GM18498 (cell line): ENCODE data around the gene KLF12.

Experiments used
- ATAC-seq: cut with Tn5 transposase; IDR thresholded peaks from one replicate; pipeline ENCODE4 v1.9.1; 2021; ENCODE audit warnings: mild to moderate bottlenecking, moderate library complexity; ENCODE audit not compliant: unreplicated experiment

KLF12 gene

DNA sequence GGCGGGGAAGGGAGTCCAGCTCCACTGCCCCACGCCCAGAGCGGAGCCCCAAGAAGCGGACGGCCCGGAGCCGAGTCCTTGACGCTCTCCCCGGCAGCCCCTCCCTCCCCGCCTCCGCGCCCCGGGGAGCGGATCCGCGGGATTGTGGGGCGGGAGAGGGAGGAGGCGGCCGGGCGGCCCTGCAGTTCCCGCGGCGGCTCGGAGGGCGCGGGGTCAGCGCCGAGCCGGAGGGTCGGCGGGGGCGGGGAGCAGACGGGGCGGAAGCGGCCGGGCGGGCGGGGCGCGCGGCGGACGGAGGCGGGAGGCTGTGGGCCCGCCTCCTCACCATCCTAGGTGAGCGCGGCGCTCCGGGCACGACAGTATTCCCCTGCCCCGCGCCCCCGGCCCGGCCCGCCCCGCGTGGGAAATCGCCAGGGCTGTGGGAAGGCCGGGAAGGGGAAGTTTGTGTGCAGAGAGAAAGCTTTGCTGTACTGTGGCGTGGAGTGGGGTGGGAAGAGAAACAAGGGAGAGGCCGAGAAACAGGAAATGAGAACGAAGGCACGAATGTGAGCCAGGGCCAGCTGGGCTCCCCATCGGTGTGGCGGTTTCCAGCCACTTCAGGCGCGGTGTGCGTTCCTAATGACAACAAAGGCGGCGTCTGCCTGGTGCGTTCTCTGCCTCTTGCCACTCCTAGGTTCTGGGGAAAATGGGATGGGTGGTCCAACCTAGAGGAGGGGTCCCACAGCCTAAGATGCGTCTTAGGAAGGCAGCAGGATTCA is 1.3 kb upstream of the KLF12 start:
- ATAC-seq: peak; percentile 56

DNA sequence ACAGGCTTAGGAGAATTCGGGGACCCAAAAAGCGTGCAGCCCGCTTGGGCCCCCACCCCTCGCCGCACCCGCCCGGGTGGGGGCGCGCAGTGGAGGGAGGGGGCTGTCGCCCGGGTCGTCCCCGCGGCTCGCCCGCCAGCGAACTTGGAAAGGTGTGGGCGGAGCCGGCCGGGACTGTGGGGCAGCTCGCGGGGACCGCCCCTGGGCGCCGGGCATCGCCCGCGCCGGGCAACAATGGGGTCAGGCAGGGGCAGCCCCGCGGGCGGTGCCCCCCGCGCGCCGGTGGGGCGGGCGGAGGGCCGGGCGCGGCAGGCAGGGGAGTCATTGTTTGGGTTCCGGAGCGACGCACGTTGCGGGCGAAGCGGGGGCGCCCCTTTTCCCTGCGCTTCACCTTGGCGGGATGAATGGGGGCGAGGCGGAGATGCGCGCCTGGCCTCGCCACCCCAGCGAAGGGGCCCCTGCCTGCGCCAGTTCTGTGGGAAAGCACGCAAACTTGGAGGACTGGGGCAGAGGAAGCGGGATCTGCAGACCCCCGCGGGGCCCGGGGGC is 647 bp upstream of the KLF12 start:
- peak; percentile 40 for ATAC-seq

DNA sequence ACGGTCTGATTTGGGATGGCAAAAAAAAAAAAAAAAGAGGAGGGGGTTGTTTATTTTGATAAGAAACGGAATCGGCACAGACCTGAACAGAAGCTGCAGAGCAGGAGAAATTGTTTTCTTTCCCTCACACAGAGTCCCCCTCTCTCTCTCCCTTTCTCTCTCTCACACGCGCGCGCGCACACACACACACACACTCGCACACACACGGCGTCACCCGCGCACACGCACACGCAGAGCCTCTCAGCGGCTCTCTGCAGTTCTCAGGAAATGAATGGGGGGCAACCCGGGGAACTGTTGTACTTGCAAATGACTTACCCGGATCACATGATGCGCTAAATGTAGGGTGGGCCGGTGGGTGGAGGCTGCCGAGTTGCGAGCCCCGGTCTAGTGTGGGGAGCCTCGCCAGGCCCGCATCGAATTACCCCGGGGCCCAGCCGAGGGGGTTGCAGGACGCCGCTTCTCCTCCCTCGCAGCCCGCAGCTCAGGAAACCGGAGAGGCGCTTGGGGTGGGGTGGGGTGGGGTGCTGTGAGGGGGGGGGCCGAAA is 475 bp downstream of the KLF12 start:
- peak; percentile 44 for ATAC-seq

DNA sequence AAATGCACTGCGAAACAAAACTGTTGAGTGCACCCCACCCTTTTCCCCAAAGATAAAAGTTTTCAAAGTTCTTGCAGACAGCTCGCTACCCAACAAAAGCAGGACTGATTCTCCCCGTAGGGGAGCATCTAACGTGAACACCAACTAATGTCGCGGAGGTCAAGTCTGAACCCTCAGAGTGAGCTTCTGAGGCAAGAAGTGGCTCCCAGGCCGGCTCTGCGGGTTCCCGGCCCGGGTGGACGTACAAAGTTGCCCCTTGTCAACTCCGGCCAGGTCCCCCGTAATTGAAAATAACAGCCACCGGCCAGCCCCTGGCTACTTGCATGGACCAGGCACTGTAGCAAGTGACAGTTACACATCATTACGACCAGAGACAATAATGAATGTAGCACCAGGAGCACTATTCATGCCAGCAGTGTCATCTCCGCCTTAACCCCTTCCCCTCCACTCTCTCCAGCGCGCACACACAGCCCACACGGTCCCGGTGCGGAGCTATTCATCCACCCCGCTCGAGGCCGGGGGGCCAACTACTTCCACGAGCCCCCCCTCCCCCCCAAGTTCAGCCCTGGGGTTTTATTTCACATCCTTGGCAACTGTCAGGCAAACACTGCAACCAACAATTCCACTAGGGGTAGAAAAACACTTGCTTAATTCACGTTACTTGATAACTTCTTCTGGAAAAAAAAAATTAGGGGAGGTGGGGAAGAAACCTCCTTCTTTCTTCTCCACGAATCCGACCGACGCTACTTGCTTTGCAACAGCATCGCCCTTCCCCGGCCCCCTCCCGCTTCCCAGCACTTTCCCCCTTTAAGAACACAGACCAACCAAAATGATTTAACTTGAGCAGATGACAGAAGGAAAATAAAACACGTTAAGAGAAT is 1.2 kb downstream of the KLF12 start:
- ATAC-seq: no peak

DNA sequence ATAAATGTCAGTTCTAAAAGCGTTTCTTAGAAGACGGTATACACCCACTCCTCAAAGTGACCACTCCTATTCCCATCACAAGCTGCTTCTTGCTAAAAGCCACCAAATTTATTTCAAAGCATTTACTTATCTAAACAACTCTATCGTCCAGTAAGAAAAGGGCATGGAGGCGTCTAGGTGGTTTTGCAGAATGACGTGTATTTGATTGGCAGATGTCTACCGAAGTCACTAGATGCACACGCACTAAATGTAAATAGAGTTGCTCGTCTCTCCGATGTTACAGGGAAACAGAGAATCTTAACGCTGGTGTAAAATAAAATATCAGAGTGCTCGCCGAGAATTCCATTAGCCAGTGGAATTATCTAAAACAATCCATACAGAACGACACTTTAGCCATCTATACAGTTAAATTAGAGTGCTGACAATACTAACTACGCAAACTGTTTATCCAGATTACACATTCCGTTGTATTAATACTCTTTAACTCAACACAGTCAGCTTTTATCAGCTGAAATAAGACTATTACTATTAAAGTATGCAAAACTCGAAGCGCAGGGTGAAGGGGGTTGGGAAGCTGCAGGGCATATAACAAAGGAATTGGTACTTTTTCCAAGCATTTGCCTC is 1.9 kb downstream of the KLF12 start:
- no peak for ATAC-seq

DNA sequence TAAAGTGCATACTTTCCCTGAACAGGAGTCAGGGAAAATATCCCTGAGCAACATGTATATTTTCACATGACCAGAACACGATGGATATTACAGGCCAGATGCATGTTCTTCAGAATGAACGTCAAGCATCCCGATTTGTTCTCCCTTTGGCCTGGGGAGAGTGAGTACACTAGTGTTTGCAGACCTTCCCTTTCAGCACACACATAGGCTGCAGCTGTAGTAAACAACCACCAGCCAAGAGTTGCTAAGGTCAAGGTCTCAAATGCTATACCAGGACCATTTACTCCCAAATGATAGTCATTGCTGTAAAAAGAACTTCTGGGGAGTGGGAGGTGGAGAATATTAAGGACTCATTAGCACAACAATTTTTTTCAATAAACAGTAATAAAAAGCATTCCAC is 3.0 kb downstream of the KLF12 start:
- no peak for ATAC-seq

DNA sequence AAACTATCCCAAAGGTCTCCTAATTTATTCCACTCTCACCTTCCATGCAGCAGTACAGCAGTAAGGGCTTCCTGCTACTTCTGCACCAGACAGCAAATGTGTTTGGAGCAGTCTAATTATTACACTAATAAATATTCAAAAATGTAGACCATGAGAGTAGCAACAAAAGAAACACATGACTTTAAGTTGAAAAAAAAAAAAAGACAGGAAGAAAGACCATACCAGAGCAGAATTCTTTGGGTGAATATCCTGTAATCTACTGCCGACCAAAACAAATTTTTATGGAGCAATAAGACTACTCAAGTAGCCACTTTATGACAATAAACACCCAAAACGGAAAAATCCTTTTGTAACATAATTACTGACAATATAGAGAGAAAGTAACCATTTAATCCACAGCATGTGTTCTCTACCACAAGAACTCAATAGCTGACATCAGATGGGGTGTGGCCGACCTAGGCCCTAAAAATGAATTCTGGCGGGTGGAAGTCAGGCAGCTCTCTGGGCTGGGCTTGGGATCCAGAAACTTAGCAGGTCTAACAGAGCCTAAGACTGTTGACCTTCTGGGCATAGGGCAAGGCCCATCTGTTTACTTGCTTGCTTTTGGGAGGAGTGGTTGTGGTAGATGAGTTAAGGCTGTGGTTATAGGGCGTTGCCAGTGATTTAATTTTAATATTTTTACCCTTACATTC is 4.6 kb downstream of the KLF12 start:
- no peak for ATAC-seq

DNA sequence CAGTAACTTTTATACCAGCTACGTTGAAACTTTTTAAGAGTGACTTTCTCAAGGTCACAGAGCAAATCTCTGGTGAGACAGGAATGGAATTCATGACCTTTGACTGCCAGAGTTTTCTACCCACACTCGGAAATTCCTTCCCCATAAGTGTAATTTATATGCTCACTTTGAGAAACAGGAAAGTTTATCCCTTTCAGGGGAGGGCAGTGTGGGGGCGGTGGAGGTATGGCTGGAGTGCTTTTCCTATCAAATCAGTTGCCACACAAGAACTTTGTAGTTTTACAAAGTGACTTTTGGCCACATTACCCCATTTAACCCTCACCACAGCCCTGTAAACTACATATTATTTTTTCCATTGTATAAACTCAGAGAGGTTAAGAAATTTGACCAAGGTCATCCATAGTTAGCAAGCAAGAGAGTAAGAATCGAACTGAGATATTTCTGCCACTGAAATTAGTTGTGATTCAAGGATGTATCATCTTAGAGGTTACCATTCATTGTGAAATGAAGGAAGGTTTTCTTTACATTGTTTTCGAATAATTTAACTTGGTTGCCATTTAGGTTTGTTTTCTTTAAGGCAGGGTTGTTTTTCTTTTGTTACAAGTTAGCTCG is 5.9 kb downstream of the KLF12 start:
- ATAC-seq: no peak

DNA sequence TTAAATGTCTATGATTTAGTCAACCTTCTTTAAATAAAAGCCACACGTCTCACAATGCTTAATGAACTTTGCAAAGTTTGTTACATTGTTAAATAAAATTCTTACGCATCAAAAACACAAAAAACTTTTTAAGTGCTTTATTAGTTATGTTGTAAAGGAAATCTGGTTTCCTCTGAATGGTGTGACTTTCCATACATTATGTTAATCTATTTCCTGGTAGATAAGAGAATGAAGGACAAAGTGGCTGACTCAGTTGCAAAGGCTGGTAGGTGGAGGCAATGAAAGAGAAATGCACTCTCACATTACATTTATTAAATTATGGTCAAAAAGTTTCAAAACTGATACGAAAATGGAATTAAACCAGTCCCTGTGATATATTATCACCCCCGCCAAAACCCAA is 15.9 kb downstream of the KLF12 start:
- ATAC-seq: no peak

DNA sequence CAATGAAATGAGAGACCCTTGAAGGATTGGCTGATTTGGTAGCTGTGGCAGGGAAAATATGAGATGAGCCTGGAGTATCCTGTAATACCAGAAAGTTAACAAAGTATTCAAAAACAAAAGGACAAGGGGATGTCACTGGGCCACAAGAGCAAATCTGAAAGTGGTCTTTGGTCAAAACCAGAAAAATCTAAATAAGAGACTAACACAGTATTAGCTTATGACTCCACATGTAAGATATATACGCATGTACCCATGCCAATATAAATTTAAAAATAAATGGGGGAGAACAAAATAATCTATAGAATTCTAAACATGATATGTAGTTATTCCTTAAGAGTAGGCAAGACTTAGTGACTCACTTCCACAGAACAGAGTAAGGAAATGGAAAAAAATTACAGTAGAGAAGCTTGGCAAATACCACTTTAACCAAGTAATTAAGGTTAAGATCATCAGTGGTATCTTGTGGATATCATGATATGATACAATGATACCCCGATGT is 16.9 kb downstream of the KLF12 start:
- no peak for ATAC-seq

DNA sequence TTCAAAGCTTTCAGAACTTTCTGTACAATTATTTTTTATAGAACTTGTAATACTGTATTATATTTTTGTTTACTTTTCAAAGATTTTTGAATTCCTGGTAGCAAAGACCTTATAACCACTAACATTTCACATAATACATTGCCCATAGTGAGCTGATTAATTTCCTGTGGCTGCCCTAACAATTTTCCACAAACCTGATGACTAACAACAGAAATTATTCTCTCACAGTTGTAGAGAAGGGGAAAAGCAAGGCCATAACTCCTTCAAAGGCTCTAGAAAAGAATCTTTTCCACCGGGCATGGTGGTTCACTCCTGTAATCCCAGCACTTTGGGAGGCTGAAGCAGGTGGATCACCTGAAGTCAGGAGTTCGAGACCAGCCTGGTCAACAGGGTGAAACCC is 19.1 kb downstream of the KLF12 start:
- ATAC-seq: no peak

DNA sequence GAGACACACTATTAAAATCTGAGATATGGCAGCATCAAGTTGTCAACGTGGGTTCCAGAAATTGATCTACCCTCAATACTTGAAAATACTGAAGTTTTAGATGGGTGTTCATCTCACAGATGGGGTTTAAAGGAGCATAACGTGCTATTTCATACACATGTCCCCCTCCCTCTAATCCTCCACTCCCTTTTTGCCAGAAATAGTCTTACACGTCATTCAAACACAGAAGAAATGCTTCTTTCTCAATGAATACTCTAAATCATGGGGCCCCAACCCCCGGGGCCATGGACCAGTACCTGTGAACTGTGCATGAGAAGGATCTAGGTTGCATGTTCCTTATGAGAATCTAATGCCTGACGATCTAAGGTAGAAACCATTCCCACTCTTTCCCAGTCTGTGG is 19.6 kb downstream of the KLF12 start:
- ATAC-seq: no peak

DNA sequence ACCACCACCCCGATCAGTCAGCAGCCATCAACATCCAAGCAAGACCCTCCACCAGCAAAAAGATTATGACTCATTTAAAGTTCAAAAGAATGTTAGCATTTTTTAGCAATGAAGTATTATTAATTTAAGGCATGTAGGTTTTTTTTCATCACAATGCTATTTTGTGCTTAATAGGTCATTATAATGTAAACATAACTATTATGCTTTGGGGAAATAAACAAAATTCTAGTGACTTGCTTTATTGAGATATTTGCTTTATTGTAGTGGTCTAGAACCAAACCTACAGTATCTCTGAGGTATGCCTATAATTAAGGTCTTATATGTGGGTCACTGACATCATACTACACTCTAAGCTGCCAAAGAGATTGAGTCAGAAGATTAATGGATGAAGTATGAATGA is 20.0 kb downstream of the KLF12 start:
- ATAC-seq: no peak

DNA sequence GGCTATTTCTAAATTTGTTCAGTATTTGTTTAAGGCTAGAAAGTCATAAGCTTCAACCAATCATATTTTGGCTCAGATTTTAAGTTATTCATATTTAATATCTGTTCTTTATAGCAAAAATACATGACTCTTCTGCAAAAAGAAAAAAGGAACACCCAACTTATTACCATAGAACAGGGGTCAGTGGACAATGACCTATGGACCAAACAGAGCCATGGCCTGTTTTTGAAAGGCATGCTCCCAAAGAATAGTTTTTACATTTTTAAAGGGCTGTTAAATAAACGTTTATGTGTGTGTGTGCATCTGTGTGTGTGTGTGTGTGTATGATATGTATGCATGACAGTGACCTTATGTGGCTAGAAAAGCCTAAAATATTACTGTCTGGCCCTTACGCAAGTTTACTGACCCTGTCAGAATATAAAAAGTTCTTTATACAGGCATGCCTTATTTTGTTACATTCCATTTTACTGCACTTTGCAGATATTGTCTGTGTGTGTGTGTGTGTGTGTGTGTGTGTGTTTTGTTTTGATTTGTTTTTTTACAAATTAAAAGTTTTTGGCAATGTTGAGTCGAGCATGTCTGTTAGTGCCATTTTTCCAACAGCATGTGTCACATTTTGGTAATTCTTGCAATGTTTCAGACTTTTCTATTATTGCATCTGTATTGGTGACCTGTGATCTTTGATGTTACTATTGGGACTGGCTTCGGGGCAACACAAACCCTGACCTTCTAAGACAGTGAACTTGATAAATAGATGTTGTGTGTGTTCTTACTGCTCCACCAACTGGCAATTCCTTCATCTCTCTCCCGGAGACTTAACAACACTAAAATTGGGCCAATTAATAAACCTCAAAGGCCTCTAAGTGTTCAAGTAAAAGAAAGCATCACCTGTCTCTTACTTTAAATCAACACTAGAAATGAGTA is 22.0 kb downstream of the KLF12 start:
- no peak for ATAC-seq

DNA sequence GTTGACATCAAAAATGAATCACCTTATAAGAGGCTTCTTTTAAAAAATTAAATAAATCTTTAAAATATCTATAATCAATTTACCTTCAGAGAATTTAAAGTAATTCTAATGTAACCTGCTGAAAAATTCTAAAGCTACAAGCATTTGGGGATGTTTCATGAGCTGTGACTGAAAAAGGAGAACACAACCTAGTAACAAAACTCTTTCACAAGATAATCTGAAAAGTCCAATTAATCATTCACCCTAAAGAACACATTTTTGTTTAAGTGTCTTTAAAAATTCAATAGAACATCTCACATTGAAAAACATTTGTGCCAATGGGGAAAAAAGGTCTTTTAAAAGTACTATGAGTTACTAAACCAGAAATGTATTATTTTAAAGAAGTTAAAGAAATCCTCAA is 22.8 kb downstream of the KLF12 start:
- ATAC-seq: no peak

DNA sequence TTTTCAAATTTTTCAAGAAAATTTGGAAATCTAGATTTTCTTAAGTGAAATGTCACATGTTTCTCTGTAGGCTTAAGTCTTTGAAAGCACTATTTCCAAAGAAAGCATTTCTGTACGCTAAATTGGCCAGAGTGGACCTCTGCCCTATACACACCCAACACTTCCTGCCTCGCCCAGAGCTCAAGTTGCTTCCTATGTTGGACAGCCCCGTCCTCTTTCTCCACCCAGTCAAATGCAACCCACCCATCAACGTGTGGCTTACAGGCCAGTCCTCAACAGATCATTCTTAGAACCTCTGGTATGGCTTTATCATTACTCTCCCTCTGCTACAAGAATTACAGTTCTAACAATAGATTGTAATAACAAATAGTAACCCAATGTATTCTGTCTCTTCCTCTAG is 24.2 kb downstream of the KLF12 start:
- ATAC-seq: no peak

DNA sequence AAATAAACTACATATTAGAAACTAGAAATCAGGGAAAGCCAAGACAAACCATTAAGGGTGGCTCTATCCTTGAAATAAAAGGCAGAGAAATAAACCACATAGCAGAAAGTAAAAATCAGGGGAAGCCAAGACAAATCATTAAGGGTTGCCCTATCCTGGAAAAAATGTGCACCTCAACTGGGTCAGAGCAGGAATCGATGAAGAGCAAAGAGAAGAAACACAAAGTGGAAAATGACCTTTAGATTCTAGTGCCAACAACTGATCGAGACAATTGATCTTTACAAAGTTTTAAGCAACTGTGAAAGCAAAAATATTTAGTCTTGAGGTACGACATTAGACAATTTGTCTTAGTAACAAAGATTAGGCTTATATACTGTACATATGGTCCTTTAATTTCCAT is 26.6 kb downstream of the KLF12 start:
- ATAC-seq: no peak

DNA sequence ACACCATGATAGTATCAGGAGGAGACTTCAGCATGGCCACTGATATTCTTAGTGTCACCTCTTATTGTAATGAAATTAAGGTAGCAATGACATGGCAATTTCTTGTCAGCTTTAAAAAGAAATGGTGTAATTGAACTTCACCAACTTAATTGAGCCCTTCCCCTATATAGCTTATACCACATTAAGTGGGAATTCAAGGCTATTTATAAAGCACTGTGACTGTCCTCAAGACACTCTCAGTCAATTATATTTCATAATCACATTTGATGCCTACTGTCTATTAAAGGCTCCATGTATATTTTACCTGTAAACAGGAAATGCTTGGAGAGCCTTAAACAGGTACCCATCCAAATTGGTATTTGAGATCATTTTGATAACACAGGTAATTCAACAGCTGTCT is 28.3 kb downstream of the KLF12 start:
- no peak for ATAC-seq

DNA sequence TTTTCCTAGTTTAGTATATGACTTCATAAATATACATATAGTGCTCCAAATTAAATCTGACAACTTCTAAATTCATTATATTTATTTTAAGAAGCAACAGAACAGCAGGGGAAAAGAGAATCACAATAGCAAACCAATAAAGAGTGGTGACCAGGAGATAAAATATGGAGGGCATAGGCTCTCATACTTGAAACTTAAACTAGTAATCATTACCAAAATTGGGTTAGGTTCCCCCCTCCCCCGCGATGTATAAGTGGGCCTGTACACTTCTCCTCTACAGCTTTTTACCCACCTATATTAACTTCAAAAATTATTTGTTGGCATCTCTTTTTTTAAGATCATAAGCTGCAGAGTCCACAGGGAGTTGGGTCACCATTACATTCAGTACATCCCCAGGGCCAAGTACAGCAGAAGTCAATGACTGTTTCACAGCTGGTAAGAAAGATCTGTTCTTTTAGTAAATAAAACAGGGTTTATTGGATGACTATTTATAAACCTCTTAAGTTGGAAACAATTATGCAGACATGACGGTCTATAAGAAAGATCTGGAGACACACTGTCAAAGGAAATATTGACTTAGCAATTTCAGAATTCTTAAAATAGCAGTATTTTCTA is 29.4 kb downstream of the KLF12 start:
- ATAC-seq: no peak
